ENCODE results near the gene LTBP1. TPM values are rescaled to one million over a fixed set of nuclear protein-coding genes. Genes with fewer than 3 reads are reported as not detected.

LTBP1 gene
- total and polyA plus RNA-seq, 5 donors from 2014 or later, result 3.7 TPM; not detected in 4

GRCh38 chr2:33118651-33119050 lies 171.9 kb downstream of the LTBP1 start:
- no peaks in the 10 kb centered on the region for H3K4me1 Mint-ChIP-seq
- no peaks in the 10 kb centered on the region for H3K36me3 Mint-ChIP-seq
- H3K9me3 Mint-ChIP-seq, result peaks cover 0 to 4% (median 0%) of the 10 kb centered on the region in 7 donors
- no peak overlapping the region for H3K27ac Mint-ChIP-seq
- Histone ChIP-seq H3K27me3 (ENCODE audit: control insufficient read depth, insufficient read depth, low read length) (no peaks in the 10 kb centered on the region), H3K9me3 (ENCODE audit: control insufficient read depth in 2 of 2, low read length in 2 of 2) (no peaks in the 10 kb centered on the region), H3K4me1 (ENCODE audit: control insufficient read depth, insufficient read depth, low read length, poor library complexity, severe bottlenecking) (no peaks in the 10 kb centered on the region), H3K27ac (ENCODE audit: insufficient read depth, low read length, poor library complexity, severe bottlenecking) (no peak overlapping the region), H3K4me3 (ENCODE audit: low read depth, low read length) (no peak overlapping the region), H3K36me3 (ENCODE audit: control insufficient read depth, insufficient read depth, low read length) (no peaks in the 10 kb centered on the region)
- H3K27me3 Mint-ChIP-seq, result peaks cover 11% of the 10 kb centered on the region
- ATAC-seq (ENCODE audit: low read depth in 2 of 2) (no peak), DNase-seq (no peak)
- H3K4me3 Mint-ChIP-seq, result no peak overlapping the region

GRCh38 chr2:33121416-33121815 lies 174.7 kb downstream of the LTBP1 start:
- Histone ChIP-seq H3K4me3 (ENCODE audit: low read depth, low read length) (no peak overlapping the region), H3K9me3 (ENCODE audit: control insufficient read depth in 2 of 2, low read length in 2 of 2) (no peaks in the 10 kb centered on the region), H3K36me3 (ENCODE audit: control insufficient read depth, insufficient read depth, low read length) (no peaks in the 10 kb centered on the region), H3K27ac (ENCODE audit: insufficient read depth, low read length, poor library complexity, severe bottlenecking) (no peak overlapping the region), H3K4me1 (ENCODE audit: control insufficient read depth, insufficient read depth, low read length, poor library complexity, severe bottlenecking) (no peaks in the 10 kb centered on the region), H3K27me3 (ENCODE audit: control insufficient read depth, insufficient read depth, low read length) (no peaks in the 10 kb centered on the region)
- Mint-ChIP-seq H3K27me3 (peaks cover 3% of the 10 kb centered on the region), H3K4me1 (no peaks in the 10 kb centered on the region), H3K27ac (no peak overlapping the region), H3K4me3 (no peak overlapping the region), H3K36me3 (no peaks in the 10 kb centered on the region), H3K9me3 (peaks cover 0 to 4% (median 0%) of the 10 kb centered on the region in 7 donors)
- no peak for ATAC-seq (ENCODE audit: low read depth in 2 of 2)
- no peak for DNase-seq

- Histone ChIP-seq H3K36me3 (ENCODE audit: control insufficient read depth, insufficient read depth, low read length) (no peaks in the 10 kb centered on the region), H3K27me3 (ENCODE audit: control insufficient read depth, insufficient read depth, low read length) (no peaks in the 10 kb centered on the region), H3K4me3 (ENCODE audit: low read depth, low read length) (no peak overlapping the region), H3K27ac (ENCODE audit: insufficient read depth, low read length, poor library complexity, severe bottlenecking) (no peak overlapping the region), H3K4me1 (ENCODE audit: control insufficient read depth, insufficient read depth, low read length, poor library complexity, severe bottlenecking) (no peaks in the 10 kb centered on the region), H3K9me3 (ENCODE audit: control insufficient read depth in 2 of 2, low read length in 2 of 2) (no peaks in the 10 kb centered on the region)
- H3K9me3 Mint-ChIP-seq, result peaks cover 0 to 5% (median 0%) of the 10 kb centered on the region in 7 donors
- no peak overlapping the region for H3K4me3 Mint-ChIP-seq
- DNase-seq, result no peak
- ATAC-seq (ENCODE audit: low read depth in 2 of 2), result no peak
- no peaks in the 10 kb centered on the region for H3K4me1 Mint-ChIP-seq
- H3K36me3 Mint-ChIP-seq, result no peaks in the 10 kb centered on the region
- H3K27ac Mint-ChIP-seq, result no peak overlapping the region
- H3K27me3 Mint-ChIP-seq, result no peaks in the 10 kb centered on the region
Observed at GRCh38 chr2:33121925-33122324, 175.2 kb downstream of the LTBP1 start.

GRCh38 chr2:33122726-33123125 lies 176.0 kb downstream of the LTBP1 start:
- Histone ChIP-seq H3K9me3 (ENCODE audit: control insufficient read depth in 2 of 2, low read length in 2 of 2) (no peaks in the 10 kb centered on the region), H3K27ac (ENCODE audit: insufficient read depth, low read length, poor library complexity, severe bottlenecking) (no peak overlapping the region), H3K4me3 (ENCODE audit: low read depth, low read length) (no peak overlapping the region), H3K27me3 (ENCODE audit: control insufficient read depth, insufficient read depth, low read length) (no peaks in the 10 kb centered on the region), H3K36me3 (ENCODE audit: control insufficient read depth, insufficient read depth, low read length) (no peaks in the 10 kb centered on the region), H3K4me1 (ENCODE audit: control insufficient read depth, insufficient read depth, low read length, poor library complexity, severe bottlenecking) (no peaks in the 10 kb centered on the region)
- ATAC-seq (ENCODE audit: low read depth in 2 of 2) (no peak), DNase-seq (no peak)
- Mint-ChIP-seq H3K4me3 (no peak overlapping the region), H3K36me3 (no peaks in the 10 kb centered on the region), H3K4me1 (no peaks in the 10 kb centered on the region), H3K27ac (no peak overlapping the region), H3K9me3 (peaks cover 0 to 5% (median 0%) of the 10 kb centered on the region in 7 donors), H3K27me3 (peaks cover 4% of the 10 kb centered on the region)

DNA sequence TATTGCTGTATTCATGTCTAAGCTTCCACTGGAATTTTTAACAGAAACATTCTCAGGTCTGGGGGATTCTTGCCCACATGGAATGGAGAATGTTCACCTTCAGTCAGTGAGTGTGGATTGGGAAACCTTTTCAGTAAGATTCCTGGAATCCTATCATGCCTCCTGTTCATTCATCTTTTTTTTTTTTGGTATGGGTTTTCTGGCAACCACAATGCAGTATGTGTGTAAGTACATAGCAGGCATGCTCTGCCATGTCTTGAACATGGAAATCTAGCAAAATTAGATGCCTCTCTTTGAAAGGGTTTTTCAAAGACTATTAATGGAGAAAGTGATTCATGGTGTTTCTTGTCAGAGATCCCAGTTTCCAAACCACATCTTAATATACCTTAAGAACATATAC lies 176.5 kb downstream of the LTBP1 start:
- DNase-seq (no peak), ATAC-seq (ENCODE audit: low read depth in 2 of 2) (no peak)
- no peak overlapping the region for H3K4me3 Mint-ChIP-seq
- H3K36me3 Mint-ChIP-seq, result no peaks in the 10 kb centered on the region
- H3K27me3 Mint-ChIP-seq, result peaks cover 5% of the 10 kb centered on the region
- no peaks in the 10 kb centered on the region for H3K9me3 ChIP-seq (ENCODE audit: control insufficient read depth in 2 of 2, low read length in 2 of 2)
- H3K27ac Mint-ChIP-seq, result no peak overlapping the region
- peaks cover 0 to 3% (median 0%) of the 10 kb centered on the region in 7 donors for H3K9me3 Mint-ChIP-seq
- no peaks in the 10 kb centered on the region for H3K4me1 ChIP-seq (ENCODE audit: control insufficient read depth, insufficient read depth, low read length, poor library complexity, severe bottlenecking)
- no peak overlapping the region for H3K27ac ChIP-seq (ENCODE audit: insufficient read depth, low read length, poor library complexity, severe bottlenecking)
- no peaks in the 10 kb centered on the region for H3K36me3 ChIP-seq (ENCODE audit: control insufficient read depth, insufficient read depth, low read length)
- no peaks in the 10 kb centered on the region for H3K4me1 Mint-ChIP-seq
- no peaks in the 10 kb centered on the region for H3K27me3 ChIP-seq (ENCODE audit: control insufficient read depth, insufficient read depth, low read length)
- H3K4me3 ChIP-seq (ENCODE audit: low read depth, low read length), result no peak overlapping the region

- Histone ChIP-seq H3K27ac (ENCODE audit: insufficient read depth, low read length, poor library complexity, severe bottlenecking) (no peak overlapping the region), H3K4me3 (ENCODE audit: low read depth, low read length) (no peak overlapping the region), H3K36me3 (ENCODE audit: control insufficient read depth, insufficient read depth, low read length) (no peaks in the 10 kb centered on the region), H3K4me1 (ENCODE audit: control insufficient read depth, insufficient read depth, low read length, poor library complexity, severe bottlenecking) (no peaks in the 10 kb centered on the region), H3K9me3 (ENCODE audit: control insufficient read depth in 2 of 2, low read length in 2 of 2) (no peaks in the 10 kb centered on the region), H3K27me3 (ENCODE audit: control insufficient read depth, insufficient read depth, low read length) (no peaks in the 10 kb centered on the region)
- no peak for ATAC-seq (ENCODE audit: low read depth in 2 of 2)
- H3K4me1 Mint-ChIP-seq, result no peaks in the 10 kb centered on the region
- H3K4me3 Mint-ChIP-seq, result no peak overlapping the region
- peaks cover 0 to 5% (median 0%) of the 10 kb centered on the region in 7 donors for H3K9me3 Mint-ChIP-seq
- no peaks in the 10 kb centered on the region for H3K36me3 Mint-ChIP-seq
- no peak overlapping the region for H3K27ac Mint-ChIP-seq
- peaks cover 9% of the 10 kb centered on the region for H3K27me3 Mint-ChIP-seq
- DNase-seq, result no peak
Observed at GRCh38 chr2:33126552-33126951, 179.8 kb downstream of the LTBP1 start.

- peaks cover 9% of the 10 kb centered on the region for H3K27me3 Mint-ChIP-seq
- H3K4me3 Mint-ChIP-seq, result no peak overlapping the region
- no peak for DNase-seq
- Histone ChIP-seq H3K27me3 (ENCODE audit: control insufficient read depth, insufficient read depth, low read length) (no peaks in the 10 kb centered on the region), H3K36me3 (ENCODE audit: control insufficient read depth, insufficient read depth, low read length) (no peaks in the 10 kb centered on the region), H3K4me3 (ENCODE audit: low read depth, low read length) (no peak overlapping the region), H3K27ac (ENCODE audit: insufficient read depth, low read length, poor library complexity, severe bottlenecking) (no peak overlapping the region), H3K9me3 (ENCODE audit: control insufficient read depth in 2 of 2, low read length in 2 of 2) (no peaks in the 10 kb centered on the region), H3K4me1 (ENCODE audit: control insufficient read depth, insufficient read depth, low read length, poor library complexity, severe bottlenecking) (no peaks in the 10 kb centered on the region)
- peaks cover 0 to 5% (median 0%) of the 10 kb centered on the region in 7 donors for H3K9me3 Mint-ChIP-seq
- ATAC-seq (ENCODE audit: low read depth in 2 of 2), result no peak
- H3K36me3 Mint-ChIP-seq, result no peaks in the 10 kb centered on the region
- no peak overlapping the region for H3K27ac Mint-ChIP-seq
- H3K4me1 Mint-ChIP-seq, result no peaks in the 10 kb centered on the region
Observed at GRCh38 chr2:33126958-33127357, 180.2 kb downstream of the LTBP1 start.

DNA sequence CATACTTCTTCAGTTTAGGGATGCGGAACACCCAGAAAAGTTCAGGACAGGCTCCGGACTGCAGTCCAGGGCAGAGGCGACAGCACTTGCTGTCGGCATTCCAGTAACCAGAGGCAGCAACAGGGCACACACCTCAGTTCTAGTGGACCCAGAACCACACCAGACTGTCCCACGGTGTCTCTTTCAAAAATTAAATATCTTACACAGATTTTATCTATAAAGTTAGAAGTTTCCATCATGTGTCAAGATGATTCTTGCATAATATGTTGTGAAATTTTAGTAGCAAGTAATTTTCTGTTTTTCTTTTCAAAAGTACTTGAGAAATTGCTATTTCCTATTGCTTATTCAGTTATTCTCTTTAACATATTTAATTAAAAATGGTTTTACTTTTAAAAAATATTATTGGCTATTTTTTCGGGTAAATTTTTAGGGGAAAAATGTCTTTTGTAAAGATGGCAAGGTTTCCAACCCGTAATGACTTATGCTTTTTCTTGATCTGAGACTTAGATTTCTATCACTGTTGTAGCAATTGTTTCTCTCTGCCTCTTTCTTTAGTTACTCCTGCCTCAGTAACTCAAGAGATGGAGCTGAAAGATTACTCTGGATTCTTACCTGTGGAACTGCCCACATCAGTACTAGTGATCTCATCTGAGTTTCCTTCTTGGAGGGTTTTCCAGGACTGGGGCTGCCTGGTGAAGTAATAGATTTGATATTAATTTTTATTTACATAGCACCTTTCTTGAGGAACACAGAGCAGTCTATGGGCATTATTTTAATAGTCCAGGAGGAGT lies 182.7 kb downstream of the LTBP1 start:
- Mint-ChIP-seq H3K27me3 (peaks cover 14% of the 10 kb centered on the region), H3K4me1 (no peaks in the 10 kb centered on the region), H3K4me3 (no peak overlapping the region), H3K27ac (no peak overlapping the region), H3K36me3 (no peaks in the 10 kb centered on the region), H3K9me3 (peaks cover 0 to 3% (median 0%) of the 10 kb centered on the region in 7 donors)
- DNase-seq (no peak), ATAC-seq (ENCODE audit: low read depth in 2 of 2) (no peak)
- H3K9me3 ChIP-seq (ENCODE audit: control insufficient read depth in 2 of 2, low read length in 2 of 2), result no peaks in the 10 kb centered on the region
- H3K27me3 ChIP-seq (ENCODE audit: control insufficient read depth, insufficient read depth, low read length), result no peaks in the 10 kb centered on the region
- H3K4me3 ChIP-seq (ENCODE audit: low read depth, low read length), result no peak overlapping the region
- H3K4me1 ChIP-seq (ENCODE audit: control insufficient read depth, insufficient read depth, low read length, poor library complexity, severe bottlenecking), result no peaks in the 10 kb centered on the region
- H3K36me3 ChIP-seq (ENCODE audit: control insufficient read depth, insufficient read depth, low read length), result no peaks in the 10 kb centered on the region
- no peak overlapping the region for H3K27ac ChIP-seq (ENCODE audit: insufficient read depth, low read length, poor library complexity, severe bottlenecking)
